ENCODE results near the gene SEC24D. TPM values are rescaled to one million over a fixed set of nuclear protein-coding genes. Genes with fewer than 3 reads are reported as not detected.

The SEC24D gene
- total and polyA plus RNA-seq, 3 experiments from 2014 or later: 22.7 to 24.3 (median 23.8) TPM

DNA sequence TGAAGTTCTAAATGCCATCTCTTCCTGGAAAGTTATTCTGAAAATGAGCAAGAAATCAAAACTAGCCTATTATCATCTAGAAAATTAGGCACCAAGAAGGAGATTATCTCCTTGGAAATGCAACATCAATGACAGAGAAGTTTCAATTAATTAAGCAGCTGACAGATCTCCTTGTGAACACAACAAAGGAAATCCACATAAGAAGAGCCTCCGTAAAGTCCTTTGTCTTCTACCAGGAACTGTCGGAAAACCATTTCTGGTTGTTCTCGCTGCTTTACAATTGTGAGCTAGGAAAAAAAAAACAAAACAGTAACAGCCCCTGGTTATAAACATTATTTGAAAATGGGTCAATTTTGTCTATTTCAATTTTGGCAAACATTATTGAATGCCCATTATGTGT, 112.6 kb downstream of the SEC24D start:
- Mint-ChIP-seq H3K4me3 (no peak overlapping the region), H3K36me3 (peaks cover 5 to 51% (median 23%) of the 10 kb centered on the region in 3 donors), H3K9me3 (no peaks in the 10 kb centered on the region), H3K27ac (no peak overlapping the region), H3K27me3 (no peaks in the 10 kb centered on the region), H3K4me1 (peaks cover 0 to 5% (median 3%) of the 10 kb centered on the region in 3 donors)
- H3K4me3 ChIP-seq (ENCODE audit: low read length): no peak overlapping the region
- H3K27me3 ChIP-seq (ENCODE audit: insufficient read depth, low read length, poor library complexity, severe bottlenecking): no peaks in the 10 kb centered on the region
- no peak for DNase-seq
- CTCF ChIA-PET: no interaction called here
- H3K4me1 ChIP-seq (ENCODE audit: insufficient read depth, low read length): no peaks in the 10 kb centered on the region
- no peak overlapping the region for H3K27ac ChIP-seq (ENCODE audit: low read depth, low read length)
- POLR2A ChIA-PET: no interaction called here
- peaks cover 6% of the 10 kb centered on the region for H3K36me3 ChIP-seq (ENCODE audit: insufficient read depth, low read length)
- H3K9me3 ChIP-seq (ENCODE audit: low read length): no peaks in the 10 kb centered on the region

DNA sequence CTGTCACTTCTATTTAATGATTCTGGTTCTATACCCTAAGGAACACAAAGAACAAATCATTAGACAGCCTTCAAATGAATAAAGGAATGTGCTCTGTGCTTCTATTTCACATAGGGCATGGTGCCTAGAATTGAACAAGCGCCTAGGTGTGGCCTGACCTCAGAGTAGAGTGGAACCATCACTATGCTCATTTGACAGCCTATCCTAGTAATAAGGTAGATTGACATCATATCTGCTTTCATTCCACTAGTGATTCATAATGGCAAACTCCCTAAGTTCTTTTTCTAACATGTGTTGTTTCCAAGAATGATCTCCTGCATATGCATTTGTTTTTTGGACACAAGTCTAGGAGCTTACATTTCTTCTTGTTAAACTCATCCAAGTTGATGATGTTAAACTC, 114.2 kb downstream of the SEC24D start:
- H3K27ac Mint-ChIP-seq: peak overlapping the region in 1 of 8 donors; percentile 59
- H3K36me3 Mint-ChIP-seq: peaks cover 5 to 37% (median 20%) of the 10 kb centered on the region in 3 donors
- POLR2A ChIA-PET: no interaction called here
- H3K9me3 Mint-ChIP-seq: no peaks in the 10 kb centered on the region
- H3K4me1 Mint-ChIP-seq: peaks cover 0 to 5% (median 3%) of the 10 kb centered on the region in 3 donors
- H3K27ac ChIP-seq (ENCODE audit: low read depth, low read length): no peak overlapping the region
- H3K36me3 ChIP-seq (ENCODE audit: insufficient read depth, low read length): no peaks in the 10 kb centered on the region
- no peaks in the 10 kb centered on the region for H3K27me3 ChIP-seq (ENCODE audit: insufficient read depth, low read length, poor library complexity, severe bottlenecking)
- H3K9me3 ChIP-seq (ENCODE audit: low read length): no peaks in the 10 kb centered on the region
- H3K4me3 Mint-ChIP-seq: no peak overlapping the region
- no peak overlapping the region for H3K4me3 ChIP-seq (ENCODE audit: low read length)
- H3K4me1 ChIP-seq (ENCODE audit: insufficient read depth, low read length): no peaks in the 10 kb centered on the region
- no peaks in the 10 kb centered on the region for H3K27me3 Mint-ChIP-seq
- CTCF ChIA-PET: no interaction called here
- no peak for DNase-seq

DNA sequence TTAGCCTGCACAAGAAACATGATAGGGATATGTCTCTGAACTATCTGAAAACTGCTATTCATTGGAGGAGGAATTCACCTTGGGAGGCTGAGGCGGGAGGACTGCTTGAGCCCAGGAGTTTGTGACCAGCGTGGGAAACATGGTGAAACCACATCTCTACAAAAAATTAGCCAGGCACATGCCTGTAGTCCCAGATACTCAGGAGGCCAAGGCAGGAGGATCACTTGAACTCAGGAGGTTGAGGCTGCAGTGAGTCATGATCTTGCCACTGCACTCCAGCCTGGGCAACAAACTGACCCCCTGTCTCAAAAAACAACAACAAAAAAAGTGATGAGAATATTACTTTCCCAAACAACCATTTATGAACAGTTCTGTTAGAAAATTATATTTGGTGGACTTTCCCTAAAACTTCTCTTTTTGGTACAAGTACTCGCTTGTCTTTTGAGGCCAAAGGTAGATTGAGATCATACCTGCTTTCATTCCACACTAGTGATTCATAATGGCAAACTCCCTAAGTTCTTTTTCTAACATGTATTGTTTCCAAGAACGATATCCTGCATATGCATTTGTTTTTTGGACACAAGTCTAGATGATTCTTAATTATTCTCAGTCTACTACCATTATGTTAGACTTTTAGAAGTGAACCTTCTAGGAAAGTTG, 117.3 kb downstream of the SEC24D start:
- POLR2A ChIA-PET: no interaction called here
- Mint-ChIP-seq H3K36me3 (peaks cover 0 to 22% (median 10%) of the 10 kb centered on the region in 3 donors), H3K4me1 (no peaks in the 10 kb centered on the region), H3K9me3 (no peaks in the 10 kb centered on the region), H3K27ac (peak overlapping the region in 1 of 8 donors; percentile 36), H3K4me3 (no peak overlapping the region), H3K27me3 (no peaks in the 10 kb centered on the region)
- no peaks in the 10 kb centered on the region for H3K9me3 ChIP-seq (ENCODE audit: low read length)
- H3K27me3 ChIP-seq (ENCODE audit: insufficient read depth, low read length, poor library complexity, severe bottlenecking): no peaks in the 10 kb centered on the region
- H3K27ac ChIP-seq (ENCODE audit: low read depth, low read length): no peak overlapping the region
- no peaks in the 10 kb centered on the region for H3K36me3 ChIP-seq (ENCODE audit: insufficient read depth, low read length)
- H3K4me3 ChIP-seq (ENCODE audit: low read length): no peak overlapping the region
- H3K4me1 ChIP-seq (ENCODE audit: insufficient read depth, low read length): no peaks in the 10 kb centered on the region
- no peak for DNase-seq
- CTCF ChIA-PET: no interaction called here

DNA sequence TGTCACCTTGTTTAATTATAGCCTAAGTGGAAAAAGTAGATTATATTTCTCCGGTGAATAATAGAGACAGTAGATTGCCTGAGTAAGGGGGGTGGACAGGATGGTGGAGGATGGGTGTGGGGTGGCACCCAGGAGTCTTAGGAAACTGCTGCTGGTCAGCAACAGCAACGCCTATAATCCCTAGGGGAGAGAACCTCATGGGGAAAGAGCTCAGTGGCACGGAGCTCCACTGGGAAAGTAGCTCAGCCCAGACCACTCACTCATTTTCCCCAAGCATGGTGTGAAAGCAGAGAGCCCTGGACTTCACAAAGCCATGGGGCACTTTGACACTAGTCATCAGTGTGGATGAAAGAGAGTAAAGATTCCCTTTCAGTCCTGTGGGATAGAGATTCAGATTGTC, 119.6 kb downstream of the SEC24D start:
- H3K36me3 ChIP-seq (ENCODE audit: insufficient read depth, low read length): no peaks in the 10 kb centered on the region
- Mint-ChIP-seq H3K27me3 (no peaks in the 10 kb centered on the region), H3K4me3 (no peak overlapping the region), H3K27ac (peak overlapping the region in 1 of 8 donors; percentile 36), H3K9me3 (no peaks in the 10 kb centered on the region), H3K4me1 (peaks cover 0 to 2% (median 0%) of the 10 kb centered on the region in 3 donors), H3K36me3 (peaks cover 0 to 32% (median 8%) of the 10 kb centered on the region in 3 donors)
- H3K27me3 ChIP-seq (ENCODE audit: insufficient read depth, low read length, poor library complexity, severe bottlenecking): no peaks in the 10 kb centered on the region
- no peak for DNase-seq
- no peaks in the 10 kb centered on the region for H3K4me1 ChIP-seq (ENCODE audit: insufficient read depth, low read length)
- H3K4me3 ChIP-seq (ENCODE audit: low read length): no peak overlapping the region
- H3K9me3 ChIP-seq (ENCODE audit: low read length): no peaks in the 10 kb centered on the region
- POLR2A ChIA-PET: no interaction called here
- CTCF ChIA-PET: no interaction called here
- H3K27ac ChIP-seq (ENCODE audit: low read depth, low read length): no peak overlapping the region

DNA sequence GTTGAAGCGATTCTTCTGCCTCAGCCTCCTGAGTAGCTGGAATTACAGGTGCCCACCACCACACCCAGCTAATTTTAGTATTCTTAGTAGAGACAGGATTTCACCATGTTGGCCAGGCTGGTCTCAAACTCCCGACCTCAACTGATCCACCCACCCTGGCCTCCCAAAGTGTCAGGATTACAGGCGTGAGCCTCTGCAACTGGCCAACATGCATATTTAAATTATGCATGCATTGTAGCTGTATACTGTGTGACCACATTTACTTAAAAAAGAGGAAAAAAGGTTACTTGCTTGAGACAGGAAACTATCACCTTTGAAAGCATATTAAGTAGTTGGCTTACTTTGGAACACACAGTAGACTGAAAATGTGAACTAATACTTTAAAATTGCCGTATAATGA, 121.2 kb downstream of the SEC24D start:
- Histone ChIP-seq H3K27me3 (ENCODE audit: insufficient read depth, low read length, poor library complexity, severe bottlenecking) (no peaks in the 10 kb centered on the region), H3K9me3 (ENCODE audit: low read length) (no peaks in the 10 kb centered on the region), H3K36me3 (ENCODE audit: insufficient read depth, low read length) (peaks cover 9% of the 10 kb centered on the region), H3K4me1 (ENCODE audit: insufficient read depth, low read length) (no peaks in the 10 kb centered on the region), H3K27ac (ENCODE audit: low read depth, low read length) (no peak overlapping the region), H3K4me3 (ENCODE audit: low read length) (no peak overlapping the region)
- ChIA-PET POLR2A (no interaction called here), CTCF (no interaction called here)
- H3K9me3 Mint-ChIP-seq: no peaks in the 10 kb centered on the region
- H3K4me1 Mint-ChIP-seq: peaks cover 0 to 2% (median 0%) of the 10 kb centered on the region in 3 donors
- H3K27me3 Mint-ChIP-seq: no peaks in the 10 kb centered on the region
- H3K27ac Mint-ChIP-seq: no peak overlapping the region
- DNase-seq: no peak
- H3K4me3 Mint-ChIP-seq: no peak overlapping the region
- H3K36me3 Mint-ChIP-seq: peaks cover 0 to 42% (median 16%) of the 10 kb centered on the region in 3 donors

DNA sequence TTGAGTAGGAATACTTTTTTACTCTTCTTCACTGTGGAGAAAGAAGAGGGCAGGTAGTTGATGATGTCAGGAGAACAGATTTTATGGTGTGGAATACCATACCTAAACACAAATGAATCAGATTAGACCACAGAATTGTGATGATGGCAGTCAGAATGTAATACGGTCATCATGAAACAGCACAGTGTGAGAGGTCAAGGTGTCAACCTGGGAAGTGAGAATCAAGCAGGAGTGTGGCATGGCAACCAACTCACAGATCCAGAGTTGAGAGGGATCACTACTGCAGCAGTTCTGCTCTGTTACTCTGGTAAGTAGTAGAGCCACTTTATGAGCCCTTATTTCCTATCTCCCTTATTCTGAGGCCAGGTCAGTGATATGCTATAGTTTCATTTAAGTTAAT, 123.1 kb downstream of the SEC24D start:
- no peak for DNase-seq
- H3K27me3 Mint-ChIP-seq: no peaks in the 10 kb centered on the region
- ChIA-PET POLR2A (no interaction called here), CTCF (no interaction called here)
- no peaks in the 10 kb centered on the region for H3K4me1 ChIP-seq (ENCODE audit: insufficient read depth, low read length)
- peaks cover 0 to 58% (median 19%) of the 10 kb centered on the region in 3 donors for H3K36me3 Mint-ChIP-seq
- no peaks in the 10 kb centered on the region for H3K9me3 Mint-ChIP-seq
- no peak overlapping the region for H3K4me3 Mint-ChIP-seq
- H3K9me3 ChIP-seq (ENCODE audit: low read length): no peaks in the 10 kb centered on the region
- H3K4me1 Mint-ChIP-seq: peaks cover 0 to 2% (median 0%) of the 10 kb centered on the region in 3 donors
- H3K27ac Mint-ChIP-seq: peak overlapping the region in 2 of 8 donors; percentile 9 to 19
- peaks cover 10% of the 10 kb centered on the region for H3K36me3 ChIP-seq (ENCODE audit: insufficient read depth, low read length)
- no peak overlapping the region for H3K27ac ChIP-seq (ENCODE audit: low read depth, low read length)
- H3K4me3 ChIP-seq (ENCODE audit: low read length): no peak overlapping the region
- no peaks in the 10 kb centered on the region for H3K27me3 ChIP-seq (ENCODE audit: insufficient read depth, low read length, poor library complexity, severe bottlenecking)

DNA sequence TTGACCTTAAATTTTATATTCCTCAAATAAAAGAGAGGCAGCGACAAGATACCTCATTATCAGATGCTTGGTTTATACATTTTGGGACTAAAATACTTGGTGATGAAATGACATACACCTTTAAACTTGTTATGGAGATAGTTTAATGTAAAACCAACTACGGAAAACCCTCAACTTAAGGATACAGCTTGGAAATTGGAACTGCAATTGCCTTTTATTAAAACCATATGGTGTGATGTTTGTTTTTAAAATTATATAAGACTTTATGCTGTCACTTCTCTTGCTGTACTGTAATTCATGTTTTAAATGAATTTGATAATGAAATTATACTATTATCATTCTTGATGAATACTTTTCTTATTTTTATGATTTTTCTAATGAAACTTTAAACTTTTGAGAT, 124.9 kb downstream of the SEC24D start:
- H3K4me1 Mint-ChIP-seq: peaks cover 0 to 2% (median 0%) of the 10 kb centered on the region in 3 donors
- no peak overlapping the region for H3K4me3 Mint-ChIP-seq
- H3K27ac ChIP-seq (ENCODE audit: low read depth, low read length): no peak overlapping the region
- H3K9me3 ChIP-seq (ENCODE audit: low read length): no peaks in the 10 kb centered on the region
- no peak for DNase-seq
- H3K27me3 ChIP-seq (ENCODE audit: insufficient read depth, low read length, poor library complexity, severe bottlenecking): no peaks in the 10 kb centered on the region
- CTCF ChIA-PET: no interaction called here
- no peak overlapping the region for H3K27ac Mint-ChIP-seq
- no peaks in the 10 kb centered on the region for H3K9me3 Mint-ChIP-seq
- H3K36me3 Mint-ChIP-seq: peaks cover 0 to 73% (median 27%) of the 10 kb centered on the region in 3 donors
- H3K4me1 ChIP-seq (ENCODE audit: insufficient read depth, low read length): no peaks in the 10 kb centered on the region
- H3K36me3 ChIP-seq (ENCODE audit: insufficient read depth, low read length): peaks cover 16% of the 10 kb centered on the region
- H3K4me3 ChIP-seq (ENCODE audit: low read length): no peak overlapping the region
- POLR2A ChIA-PET: no interaction called here
- no peaks in the 10 kb centered on the region for H3K27me3 Mint-ChIP-seq

DNA sequence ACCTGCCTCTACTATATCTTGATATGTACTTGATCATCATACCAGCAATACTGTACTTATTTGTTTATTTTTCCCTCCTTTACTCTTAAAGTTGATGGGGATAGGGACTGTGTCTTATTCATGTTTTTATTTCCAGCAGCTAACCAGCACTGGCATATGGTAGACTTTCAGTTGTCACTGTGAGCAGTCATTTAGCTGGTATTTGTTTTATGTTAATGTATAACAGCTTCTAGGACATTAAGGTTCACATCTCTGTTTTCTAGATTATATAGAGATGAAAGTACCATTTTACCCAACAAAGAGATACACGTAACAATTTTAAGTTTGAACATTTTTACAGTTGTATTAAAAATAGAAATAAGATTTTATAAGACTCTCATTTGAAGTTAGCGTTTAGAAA, 132.8 kb downstream of the SEC24D start:
- Histone ChIP-seq H3K4me1 (ENCODE audit: insufficient read depth, low read length) (no peaks in the 10 kb centered on the region), H3K36me3 (ENCODE audit: insufficient read depth, low read length) (peaks cover 31% of the 10 kb centered on the region)

More for the DNA sequence above, 132.8 kb downstream of the SEC24D start:
- CTCF ChIA-PET: no interaction called here
- H3K36me3 Mint-ChIP-seq: peaks cover 7 to 81% (median 27%) of the 10 kb centered on the region in 3 donors
- H3K27me3 Mint-ChIP-seq: no peaks in the 10 kb centered on the region
- POLR2A ChIA-PET: no interaction called here
- H3K9me3 Mint-ChIP-seq: no peaks in the 10 kb centered on the region
- no peaks in the 10 kb centered on the region for H3K9me3 ChIP-seq (ENCODE audit: low read length)
- no peak for DNase-seq
- H3K27ac ChIP-seq (ENCODE audit: low read depth, low read length): no peak overlapping the region
- H3K4me3 Mint-ChIP-seq: no peak overlapping the region
- no peak overlapping the region for H3K4me3 ChIP-seq (ENCODE audit: low read length)
- H3K27ac Mint-ChIP-seq: no peak overlapping the region
- peaks cover 0 to 4% (median 0%) of the 10 kb centered on the region in 3 donors for H3K4me1 Mint-ChIP-seq
- H3K27me3 ChIP-seq (ENCODE audit: insufficient read depth, low read length, poor library complexity, severe bottlenecking): no peaks in the 10 kb centered on the region

Data from CD8-positive, alpha-beta memory T cell (primary cell).